Duodenal mucosa (tissue), 2 donors: ENCODE results near the gene SPRR4.
"Not testable (repeated sequence)": the region's sequence is repeated elsewhere in the genome, so short reads cannot be mapped to it uniquely, and the experiment has no call there.

Source experiments
- H3K27ac ChIP-seq: one replicate; pipeline ENCODE4 v1.7.0; 2013; ENCODE audit warnings: low read depth, low read length
- H3K27me3 ChIP-seq, 2 donors: one replicate each; pipeline ENCODE4 v1.7.0; 2013; ENCODE audit warnings: low read length in 2 of 2, control low read depth in 1 of 2; ENCODE audit not compliant: insufficient read depth in 2 of 2, control insufficient read depth in 1 of 2
- H3K36me3 ChIP-seq, 2 donors: one replicate each; pipeline ENCODE4 v1.7.0; 2013; ENCODE audit warnings: low read length in 2 of 2, control low read depth in 1 of 2; ENCODE audit not compliant: insufficient read depth in 2 of 2, control insufficient read depth in 1 of 2
- H3K4me1 ChIP-seq, 2 donors: one replicate each; pipeline ENCODE4 v1.7.0; 2013; ENCODE audit warnings: low read length in 2 of 2, control low read depth in 1 of 2; ENCODE audit not compliant: insufficient read depth in 2 of 2, control insufficient read depth in 1 of 2
- H3K4me3 ChIP-seq, 2 donors: one replicate each; pipeline ENCODE4 v1.7.0; 2013; ENCODE audit warnings: low read length in 2 of 2, low read depth in 1 of 2
- H3K9ac ChIP-seq, 2 donors: one replicate each; pipeline ENCODE4 v1.7.0; 2013; ENCODE audit warnings: low read length in 2 of 2, low read depth in 1 of 2
- H3K9me3 ChIP-seq, 2 donors: one replicate each; pipeline ENCODE4 v1.7.0; 2013; ENCODE audit warnings: low read length in 2 of 2, control low read depth in 1 of 2; ENCODE audit not compliant: control insufficient read depth in 1 of 2

Gene SPRR4

DNA sequence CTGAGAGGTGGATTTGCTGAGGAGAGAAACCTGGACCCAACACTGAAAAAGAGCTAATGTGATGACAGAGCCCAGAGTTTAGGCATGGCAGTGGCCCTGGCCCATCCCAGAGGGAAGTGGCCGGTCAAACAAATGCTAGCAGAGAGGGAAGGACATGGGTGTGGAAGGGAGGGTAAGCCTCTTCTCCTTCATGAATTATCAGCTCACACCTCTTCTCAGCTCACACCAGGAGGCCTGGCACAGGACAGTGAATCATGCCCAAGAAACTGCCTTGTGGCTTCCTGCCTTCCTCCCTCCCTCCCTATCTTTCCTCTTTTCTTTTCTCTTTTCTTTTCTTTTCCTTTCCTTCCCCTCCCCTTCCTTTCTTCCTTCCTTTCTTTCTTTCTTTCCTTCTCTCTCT lies 29.8 kb downstream of the SPRR4 start:
- Histone ChIP-seq H3K9me3 (no peaks in the 10 kb centered on the region), H3K9ac (no peak overlapping the region), H3K36me3 (no peaks in the 10 kb centered on the region), H3K27me3 (no peaks in the 10 kb centered on the region), H3K27ac (no peak overlapping the region), H3K4me1 (no peaks in the 10 kb centered on the region), H3K4me3 (no peak overlapping the region)

DNA sequence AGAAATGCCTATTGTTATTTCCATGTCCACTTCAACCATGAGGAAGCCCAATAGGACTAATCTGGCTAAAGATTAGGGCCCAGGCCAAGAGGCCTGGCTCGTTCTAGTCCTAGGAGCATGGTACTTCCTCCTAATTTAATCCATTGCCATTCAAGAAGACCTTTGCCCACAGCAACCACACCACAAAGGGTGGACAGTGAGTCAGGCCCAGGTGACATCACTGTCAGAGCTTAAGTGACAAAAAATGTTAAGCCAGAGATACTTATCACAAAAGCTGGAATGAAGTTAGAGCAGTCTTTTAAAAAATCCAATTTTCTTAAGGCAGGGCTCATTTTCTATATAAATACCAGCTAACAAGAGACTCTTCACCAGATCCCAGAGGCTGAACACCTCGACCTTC lies 30.9 kb downstream of the SPRR4 start, which contains the start of gene SPRR3:
SPRR3 (plus strand) TSS at position 368 of the 400 bp plus-strand sequence. CDS start 1,272 bp downstream, outside the sequence.
- no peak within 1 kb of the TSS for H3K4me3 ChIP-seq
- H3K36me3 ChIP-seq, result no peaks in the 10 kb centered on the region
- no peaks in the 10 kb centered on the region for H3K27me3 ChIP-seq
- no peaks in the 10 kb centered on the region for H3K9me3 ChIP-seq
- H3K4me1 ChIP-seq, result no peaks in the 10 kb centered on the region
- no peak within 1 kb of the TSS for H3K9ac ChIP-seq
- no peak within 1 kb of the TSS for H3K27ac ChIP-seq

DNA sequence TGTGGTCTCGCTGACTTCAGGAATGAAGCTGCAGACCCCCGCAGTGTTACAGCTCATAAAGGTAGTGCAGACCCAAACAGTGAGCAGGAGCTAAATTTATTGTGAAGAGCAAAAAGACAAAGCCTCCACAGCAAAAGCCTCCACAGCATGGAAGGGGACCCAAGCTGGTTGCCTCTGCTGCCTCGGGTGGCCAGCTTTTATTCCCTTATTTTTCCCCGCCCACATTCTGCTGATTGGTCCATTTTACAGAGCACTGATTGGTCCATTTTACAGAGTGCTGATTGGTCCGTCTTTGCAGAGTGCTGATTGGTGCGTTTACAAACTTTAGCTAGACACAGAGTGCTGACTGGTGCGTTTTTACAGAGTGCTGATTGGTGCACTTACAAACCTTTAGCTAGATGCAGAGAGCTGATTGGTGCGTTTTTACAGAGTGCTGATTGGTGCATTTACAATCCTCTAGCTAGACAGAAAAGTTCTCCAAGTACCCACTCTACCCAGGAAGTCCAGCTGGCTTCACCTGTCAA lies 40.8 kb downstream of the SPRR4 start:
- not testable (repeated sequence) for H3K27me3 ChIP-seq, H3K4me3 ChIP-seq, H3K9me3 ChIP-seq, H3K27ac ChIP-seq, H3K36me3 ChIP-seq, H3K4me1 ChIP-seq, H3K9ac ChIP-seq

DNA sequence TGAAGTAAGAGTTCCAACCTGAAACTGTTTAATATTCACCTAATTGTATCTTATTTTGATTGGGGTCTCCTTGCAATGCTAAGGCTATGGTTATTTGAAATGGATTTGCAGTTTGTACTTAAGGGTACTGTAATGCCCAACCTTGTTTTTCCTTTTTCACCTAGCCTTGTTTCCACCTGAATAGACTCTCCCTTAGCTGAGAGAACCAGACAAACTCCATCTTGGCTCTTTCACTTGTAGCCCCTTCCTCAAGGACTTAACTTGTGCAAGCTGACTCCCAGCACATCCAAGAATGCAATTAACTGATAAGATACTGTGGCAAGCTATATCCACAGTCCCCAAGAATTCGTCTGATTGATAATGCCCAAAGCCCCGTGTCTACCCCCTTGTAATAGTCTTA lies 51.4 kb downstream of the SPRR4 start:
- not testable (repeated sequence) for H3K36me3 ChIP-seq, H3K9me3 ChIP-seq, H3K4me1 ChIP-seq, H3K27ac ChIP-seq, H3K9ac ChIP-seq, H3K4me3 ChIP-seq, H3K27me3 ChIP-seq
